SK-N-SH treated with all-trans-retinoic acid at 6 μM for 48 hours (cell line): ENCODE results near the gene HPF1.

Experiments
- ARNTL ChIP-seq: fragments of 450-650 bp; formaldehyde crosslinking; IDR thresholded peaks from 2 replicates; pipeline ENCODE4 v1.5.0; 2020; ENCODE audit warnings: low read depth, mild to moderate bottlenecking, moderate library complexity, borderline replicate concordance
- CSDC2 ChIP-seq: fragments of 250-450 bp; sonication (Bioruptor Pico); IDR thresholded peaks from 2 replicates; pipeline ENCODE4 v1.5.0; 2020; ENCODE audit warnings: mild to moderate bottlenecking, moderate library complexity
- OSR1 ChIP-seq: fragments of 250-450 bp; sonication (Bioruptor Pico); IDR thresholded peaks from 2 replicates; pipeline ENCODE4 v1.8.0; 2022; ENCODE audit warnings: moderate library complexity, mild to moderate bottlenecking, inconsistent platforms
- RARB ChIP-seq: fragments of 250-450 bp; sonication (Bioruptor Pico); IDR thresholded peaks from 2 replicates; pipeline ENCODE4 v1.8.0; 2021; ENCODE audit warnings: mild to moderate bottlenecking, moderate library complexity
- ZFP30 ChIP-seq: fragments of 450-650 bp; formaldehyde crosslinking; IDR thresholded peaks from 2 replicates; pipeline ENCODE4 v1.5.0; 2022; ENCODE audit warnings: mild to moderate bottlenecking, moderate library complexity
- TF ChIP-seq, protein P1 (sequence below): fragments of 250-450 bp; sonication (Bioruptor Pico); IDR thresholded peaks from 2 replicates; pipeline ENCODE4 v1.8.0; 2020; ENCODE audit warnings: mild to moderate bottlenecking, moderate library complexity, borderline replicate concordance

GRCh38 chr4:169690787-169691186 lies 67.0 kb downstream of the HPF1 start:
- TF ChIP-seq ARNTL (CRISPR knock-in tag) (no peak), OSR1 (CRISPR knock-in tag) (no peak), CSDC2 (no peak), RARB (no peak), ZFP30 (CRISPR knock-in tag) (no peak)
- TF ChIP-seq, protein P1, sequence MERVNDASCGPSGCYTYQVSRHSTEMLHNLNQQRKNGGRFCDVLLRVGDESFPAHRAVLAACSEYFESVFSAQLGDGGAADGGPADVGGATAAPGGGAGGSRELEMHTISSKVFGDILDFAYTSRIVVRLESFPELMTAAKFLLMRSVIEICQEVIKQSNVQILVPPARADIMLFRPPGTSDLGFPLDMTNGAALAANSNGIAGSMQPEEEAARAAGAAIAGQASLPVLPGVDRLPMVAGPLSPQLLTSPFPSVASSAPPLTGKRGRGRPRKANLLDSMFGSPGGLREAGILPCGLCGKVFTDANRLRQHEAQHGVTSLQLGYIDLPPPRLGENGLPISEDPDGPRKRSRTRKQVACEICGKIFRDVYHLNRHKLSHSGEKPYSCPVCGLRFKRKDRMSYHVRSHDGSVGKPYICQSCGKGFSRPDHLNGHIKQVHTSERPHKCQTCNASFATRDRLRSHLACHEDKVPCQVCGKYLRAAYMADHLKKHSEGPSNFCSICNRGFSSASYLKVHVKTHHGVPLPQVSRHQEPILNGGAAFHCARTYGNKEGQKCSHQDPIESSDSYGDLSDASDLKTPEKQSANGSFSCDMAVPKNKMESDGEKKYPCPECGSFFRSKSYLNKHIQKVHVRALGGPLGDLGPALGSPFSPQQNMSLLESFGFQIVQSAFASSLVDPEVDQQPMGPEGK (CRISPR knock-in tag) = no peak
